Pons (tissue), 1 donor: ENCODE measurements around the gene KIF5C.

Experiments
- DNase-seq: peaks from one replicate; pipeline ENCODE4 v3.0.0-alpha.2; 2016; ENCODE audit warnings: low spot score

The KIF5C gene

DNA sequence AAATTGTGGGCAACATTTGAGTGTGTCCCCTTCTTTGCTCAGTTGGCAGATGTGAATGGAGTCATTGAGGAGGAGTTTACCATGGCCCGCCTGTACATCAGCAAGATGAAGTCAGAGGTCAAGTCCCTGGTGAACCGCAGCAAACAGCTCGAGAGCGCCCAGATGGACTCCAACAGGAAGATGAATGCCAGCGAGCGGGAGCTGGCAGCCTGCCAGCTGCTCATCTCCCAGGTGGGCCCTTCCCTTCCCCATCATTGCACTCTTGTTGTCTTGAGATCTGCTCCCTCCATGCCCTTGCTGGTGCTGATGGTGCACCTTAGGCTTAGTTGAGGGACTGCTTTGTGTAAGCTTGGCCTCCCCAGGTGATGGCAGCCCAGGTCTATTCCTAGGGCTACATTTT lies 115.9 kb downstream of the KIF5C start:
- DNase-seq = no peak

DNA sequence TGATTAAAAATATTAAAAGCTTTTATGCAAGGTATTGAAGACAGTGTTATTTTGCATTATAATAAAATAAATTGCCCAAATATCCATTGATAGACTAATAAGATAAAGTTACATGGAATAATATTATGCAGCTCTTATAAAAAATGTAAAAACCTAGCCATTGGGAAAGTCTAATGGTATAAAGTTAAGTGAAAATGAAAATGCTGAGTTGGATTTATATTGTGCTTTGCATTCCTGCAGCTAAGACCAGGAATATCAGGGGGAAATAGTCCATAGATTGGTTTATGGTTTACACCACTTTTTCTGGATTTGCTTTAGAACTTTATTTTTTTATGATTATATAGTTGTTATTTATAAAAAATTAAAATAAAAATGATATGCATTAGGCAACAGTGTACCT lies 117.4 kb downstream of the KIF5C start:
- DNase-seq = no peak

DNA sequence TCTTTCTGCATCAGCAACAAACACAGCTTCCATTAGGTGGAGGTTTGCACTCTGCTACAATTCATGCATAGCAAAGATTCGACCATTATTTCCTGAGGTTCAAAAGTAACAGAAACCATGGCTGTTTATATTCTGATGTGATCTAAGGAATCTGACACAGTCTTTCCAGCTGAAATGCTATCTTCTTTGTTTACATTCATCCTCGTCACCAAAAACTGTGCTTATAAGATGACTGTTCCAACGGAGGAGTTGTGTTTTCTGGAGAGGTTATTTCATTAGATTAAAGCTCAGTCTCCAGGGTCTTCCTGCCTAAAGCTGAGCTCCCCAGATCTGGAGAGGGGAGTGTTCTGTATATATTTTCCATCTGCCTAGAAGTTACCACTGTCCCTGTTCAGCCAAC lies 118.3 kb downstream of the KIF5C start:
- no peak for DNase-seq

DNA sequence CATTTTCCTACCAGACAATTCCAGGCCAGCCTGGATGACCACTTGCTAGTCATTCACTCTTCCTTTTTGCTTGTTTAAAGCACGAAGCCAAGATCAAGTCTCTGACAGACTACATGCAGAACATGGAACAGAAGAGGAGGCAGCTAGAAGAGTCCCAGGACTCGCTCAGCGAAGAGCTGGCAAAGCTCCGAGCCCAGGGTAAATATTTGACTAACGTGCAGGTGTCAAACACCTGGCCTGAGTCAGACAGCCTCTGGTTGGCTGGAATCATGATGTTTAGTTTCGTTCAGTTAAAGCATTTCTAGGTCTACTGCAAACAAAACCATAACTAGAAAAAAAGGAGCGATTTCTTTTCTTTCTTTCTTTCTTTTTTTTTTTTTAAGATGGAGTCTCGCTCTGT lies 119.3 kb downstream of the KIF5C start:
- DNase-seq = no peak

DNA sequence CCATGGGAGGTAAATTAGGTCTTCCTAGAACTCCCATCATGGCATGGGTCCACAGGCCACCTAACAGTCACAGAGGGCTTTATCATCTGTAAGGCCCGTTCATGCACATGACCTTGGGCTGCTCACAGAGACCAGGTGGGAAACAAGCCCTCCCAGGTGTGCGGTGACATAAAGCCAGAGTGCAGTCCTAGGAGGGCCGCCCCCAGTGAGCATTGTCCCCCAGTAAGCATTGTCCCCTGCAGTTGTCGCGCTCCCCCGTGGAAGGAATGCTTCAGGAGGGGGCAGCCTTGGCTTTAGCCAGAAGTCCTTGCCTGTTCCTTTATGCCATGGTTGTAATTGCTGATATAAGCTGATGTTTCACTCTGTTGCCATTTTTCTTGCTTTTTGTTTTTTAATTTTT lies 121.8 kb downstream of the KIF5C start:
- no peak for DNase-seq

DNA sequence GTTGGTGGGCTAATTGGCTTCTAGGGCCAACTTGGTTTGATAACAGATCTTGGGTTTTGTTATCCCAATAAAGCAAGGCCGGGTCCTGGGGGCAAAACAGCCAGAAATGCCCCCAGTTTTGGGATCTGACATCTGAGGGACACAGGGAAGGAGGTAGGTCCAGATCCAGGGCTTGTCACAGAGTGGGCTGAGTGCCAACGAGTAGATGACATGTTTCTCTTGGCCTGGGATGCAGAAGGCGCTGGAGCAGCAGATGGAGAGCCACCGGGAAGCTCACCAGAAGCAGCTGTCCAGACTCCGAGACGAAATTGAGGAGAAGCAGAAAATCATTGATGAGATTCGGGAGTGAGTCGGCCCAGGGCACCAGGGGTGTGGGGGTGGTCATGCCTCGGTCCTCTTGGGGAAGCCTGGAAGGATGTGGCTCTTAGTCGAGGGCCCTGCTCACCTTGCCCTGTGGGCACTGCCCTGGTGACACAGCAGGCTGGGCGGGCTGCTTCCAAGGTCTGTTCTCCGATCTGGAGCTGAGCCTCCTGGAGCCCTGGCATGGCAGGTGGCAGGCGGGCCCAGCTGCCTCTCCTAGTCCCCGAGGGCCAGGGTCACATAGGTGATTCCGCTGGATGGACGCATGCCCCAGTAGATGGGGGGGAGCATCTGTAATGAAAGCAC lies 123.3 kb downstream of the KIF5C start:
- no peak for DNase-seq

DNA sequence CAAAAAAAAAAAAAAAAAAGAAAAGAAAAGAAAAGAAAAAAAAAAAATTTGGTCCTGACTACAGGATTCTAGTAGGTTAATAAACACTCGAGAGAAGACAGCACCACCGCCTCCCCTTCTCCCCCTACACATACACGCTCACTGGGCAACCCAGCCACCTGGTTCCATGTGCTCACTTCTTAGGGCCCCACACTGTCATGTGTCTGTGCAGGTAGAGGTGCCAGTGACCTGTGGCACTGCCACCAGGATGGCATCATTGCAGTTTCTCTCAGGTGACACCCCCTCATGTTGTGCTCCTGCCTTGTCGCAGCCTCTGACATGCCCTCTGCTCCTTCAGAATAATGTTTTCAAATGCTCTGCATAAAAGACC lies 123.8 kb downstream of the KIF5C start:
- DNase-seq = no peak

DNA sequence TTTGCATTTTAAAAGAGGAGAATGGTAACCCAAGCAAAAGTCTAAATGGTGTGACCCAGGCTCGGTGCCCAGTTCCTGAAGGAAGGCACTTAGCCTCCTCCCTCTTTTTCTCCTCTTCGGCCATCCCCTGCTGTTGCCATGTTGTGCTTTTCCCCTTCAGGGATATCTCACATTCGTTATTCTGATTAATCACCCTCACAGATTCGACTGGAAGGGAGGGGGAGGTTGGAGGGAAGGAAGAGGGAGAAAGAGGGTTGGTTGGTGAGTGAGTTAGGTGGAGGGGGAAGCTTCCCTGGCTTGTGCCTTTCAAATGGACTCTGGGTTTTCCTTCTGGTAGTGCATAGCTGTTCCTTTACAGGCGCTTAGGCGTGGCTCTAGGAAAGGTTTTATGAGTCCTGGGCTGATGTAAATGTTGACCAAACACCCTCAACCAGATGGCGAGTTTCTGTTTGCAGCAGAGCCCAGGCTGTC lies 124.5 kb downstream of the KIF5C start:
- no peak for DNase-seq

DNA sequence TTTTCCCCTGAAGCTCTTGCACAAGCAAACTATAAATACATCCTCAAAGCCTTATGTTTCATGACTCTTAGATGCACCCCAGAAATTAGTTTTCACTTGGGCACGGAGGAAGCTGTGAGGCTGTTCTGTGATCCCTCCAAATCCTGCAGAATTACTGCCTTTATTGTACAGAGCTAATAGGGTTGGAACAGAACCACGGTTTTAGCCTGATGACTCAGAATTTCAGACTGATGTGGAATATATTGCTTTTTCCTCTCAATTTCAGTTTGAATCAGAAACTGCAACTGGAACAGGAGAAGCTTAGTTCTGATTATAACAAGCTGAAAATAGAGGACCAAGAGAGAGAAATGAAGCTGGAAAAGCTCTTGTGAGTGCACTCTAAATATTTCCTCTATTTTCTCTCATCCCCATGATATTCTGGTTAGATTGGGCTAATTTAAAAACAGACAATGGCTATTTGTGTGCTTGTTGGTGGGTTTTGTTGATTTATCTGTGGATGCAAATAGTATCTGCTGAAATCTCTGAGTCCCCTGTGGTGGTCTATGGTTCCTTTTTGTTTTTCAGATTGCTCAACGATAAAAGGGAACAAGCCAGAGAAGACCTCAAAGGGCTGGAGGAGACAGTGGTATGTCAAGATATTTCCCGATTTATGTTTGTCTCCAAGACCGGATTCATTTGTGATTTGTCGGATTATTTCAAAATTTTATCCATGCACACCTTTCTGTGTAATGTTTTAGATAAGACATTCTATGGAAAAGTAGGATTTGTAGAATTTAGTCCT lies 125.3 kb downstream of the KIF5C start:
- no peak for DNase-seq

DNA sequence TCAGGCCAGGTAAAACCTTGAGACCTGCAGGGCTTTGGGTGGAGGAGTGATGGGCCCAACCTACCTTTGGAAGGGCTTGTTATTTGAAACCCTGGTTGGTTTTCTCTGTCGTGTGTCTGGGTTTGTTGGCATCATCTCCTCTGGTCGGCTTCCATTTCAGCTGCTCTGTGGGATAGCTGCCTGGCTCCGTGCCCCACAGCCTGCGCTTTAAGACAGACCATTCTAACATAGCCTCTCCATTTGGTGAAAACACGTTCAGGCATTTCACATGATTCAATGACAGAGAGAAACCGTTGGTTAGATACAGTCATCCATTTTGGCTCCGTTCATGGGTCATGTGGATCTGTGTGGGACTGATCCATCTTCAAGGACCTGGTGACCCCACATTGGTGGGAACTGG lies 126.5 kb downstream of the KIF5C start:
- DNase-seq = no peak

DNA sequence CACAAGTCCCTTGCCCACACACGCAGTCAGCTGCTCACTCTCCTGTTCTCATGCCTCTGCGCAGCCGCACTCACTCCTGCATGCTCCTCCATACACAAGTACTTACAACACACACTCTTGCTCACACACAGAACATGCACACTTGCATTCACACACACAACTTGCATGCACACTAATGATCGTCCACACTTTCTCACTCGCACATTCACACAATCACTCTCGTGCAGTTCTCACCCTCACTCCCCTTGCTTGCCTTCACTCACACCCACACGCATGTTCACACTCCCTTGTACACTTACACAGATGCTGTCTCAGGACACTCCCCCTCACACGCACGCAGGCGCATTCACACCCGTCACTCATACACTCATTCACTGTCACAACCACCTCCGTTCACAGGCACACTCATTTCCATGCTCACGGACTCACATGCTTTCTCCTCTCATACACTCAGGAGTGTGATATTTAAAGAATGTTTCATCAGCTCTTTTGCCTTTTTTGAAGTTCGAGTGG lies 127.4 kb downstream of the KIF5C start:
- no peak for DNase-seq

DNA sequence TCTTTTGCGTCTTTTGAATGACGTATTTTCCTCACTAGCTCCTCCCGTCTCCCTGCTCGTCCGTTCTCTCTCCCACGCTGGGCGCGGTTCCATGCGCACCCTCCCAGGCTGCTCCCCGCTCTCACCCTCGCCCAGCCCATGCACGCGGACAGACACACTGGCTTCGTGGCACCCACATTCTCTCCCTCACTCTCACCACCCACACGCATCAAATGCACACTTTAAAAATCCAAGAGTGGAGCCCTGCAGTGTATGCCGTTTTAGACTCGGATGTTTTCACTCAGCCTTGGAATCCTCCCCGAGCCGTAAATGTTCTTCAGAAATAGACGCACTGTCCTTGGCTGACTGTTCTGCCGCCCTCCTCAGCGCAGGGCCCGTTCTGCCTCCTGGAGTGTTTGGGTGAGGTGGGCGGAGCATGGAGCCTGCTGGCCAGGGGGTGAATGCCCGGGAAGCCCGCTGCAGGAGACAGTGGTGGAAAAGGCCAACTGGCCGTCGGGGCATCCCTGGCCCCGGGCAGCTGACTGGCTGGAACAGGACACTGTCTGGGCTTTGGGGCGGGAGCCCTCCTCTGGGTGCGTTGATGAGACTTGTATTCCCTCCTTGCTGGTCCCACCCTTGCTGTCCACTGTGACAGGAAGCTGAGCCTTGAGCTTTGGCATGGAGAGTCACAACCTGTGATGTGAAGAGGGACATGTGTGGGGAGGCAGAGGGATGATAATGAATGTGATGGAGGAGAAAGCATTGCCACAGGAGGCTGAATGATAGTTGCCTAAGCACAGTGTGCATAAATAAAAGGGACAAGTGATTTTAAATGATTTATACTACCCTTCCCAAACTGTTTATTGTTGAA lies 128.1 kb downstream of the KIF5C start:
- DNase-seq = no peak

DNA sequence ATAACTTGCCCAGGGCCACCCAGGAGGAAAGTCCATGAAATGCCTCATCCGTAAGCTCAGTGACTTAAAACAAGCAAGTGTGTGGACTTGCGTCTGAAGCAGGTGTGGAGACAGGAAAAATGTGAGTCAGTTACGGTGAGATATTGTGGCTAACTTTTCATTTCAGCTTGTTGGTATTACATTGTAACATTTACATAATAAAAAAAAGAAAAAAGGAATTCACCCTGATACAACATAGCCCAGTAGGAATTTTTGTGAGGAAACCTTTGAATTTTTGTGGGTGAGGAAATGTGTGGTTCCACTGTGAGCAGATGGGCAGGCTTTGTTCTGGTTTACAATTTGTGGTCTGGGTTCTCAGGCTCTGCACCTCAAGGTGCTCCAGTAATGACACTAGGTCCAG lies 129.8 kb downstream of the KIF5C start:
- no peak for DNase-seq

DNA sequence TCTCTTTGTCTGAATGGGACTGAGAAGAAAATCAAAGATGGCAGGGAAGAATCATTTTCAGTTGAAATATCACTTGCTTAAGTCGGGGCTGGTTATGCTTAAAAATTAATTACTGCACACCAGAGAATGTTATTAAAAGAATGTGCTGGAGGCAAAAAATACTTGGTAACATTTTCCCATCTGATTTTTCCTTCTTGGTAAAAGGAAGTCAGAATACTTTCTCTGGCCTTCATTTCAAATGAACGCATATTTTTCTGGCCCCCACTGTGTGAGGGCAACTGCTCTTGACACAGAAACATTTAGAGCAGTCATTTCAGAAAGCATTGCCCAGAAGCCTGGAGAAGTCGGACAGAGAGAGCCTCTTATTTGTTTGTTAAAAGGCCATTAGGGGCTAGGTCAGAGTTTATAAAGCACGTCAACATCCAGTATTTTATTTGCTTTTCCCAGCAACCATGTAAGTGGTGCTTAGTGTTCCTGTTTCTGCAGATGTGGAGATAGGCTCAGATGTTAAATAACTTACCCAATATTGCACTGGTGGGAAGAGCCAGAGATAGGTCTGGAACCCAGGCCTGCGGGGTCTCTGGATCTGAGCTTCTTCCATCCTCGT lies 130.5 kb downstream of the KIF5C start:
- DNase-seq = no peak

DNA sequence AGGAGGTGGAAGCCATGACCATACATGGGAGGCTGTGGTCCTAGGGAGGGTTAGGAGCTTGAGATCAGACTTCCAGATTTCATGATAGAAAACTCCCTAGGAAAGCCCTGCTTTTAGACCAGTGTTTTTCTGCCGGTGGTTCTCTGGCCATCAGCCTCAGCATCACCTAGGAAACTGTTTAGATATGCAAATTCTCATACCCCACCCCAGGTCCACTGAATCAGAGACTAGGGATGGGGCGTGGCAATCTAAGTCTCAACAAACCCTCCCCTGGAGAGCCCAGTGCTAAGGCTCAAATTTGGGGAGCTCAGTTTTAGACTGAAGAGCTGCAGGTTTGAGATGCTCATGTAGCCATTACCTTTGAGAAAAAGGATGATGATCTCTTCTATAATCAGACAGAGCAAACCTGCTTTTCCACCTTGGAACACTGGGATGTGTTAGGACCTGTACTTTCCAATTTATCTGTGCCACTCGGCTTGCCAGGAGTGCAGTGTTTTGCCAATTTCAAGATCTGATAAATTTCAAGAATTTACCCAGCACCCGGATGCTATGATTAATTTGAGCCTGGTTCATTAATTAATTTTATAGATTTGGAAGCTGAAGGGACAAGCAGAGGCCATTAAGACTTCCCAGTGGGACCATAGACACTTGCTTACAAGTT lies 132.0 kb downstream of the KIF5C start:
- DNase-seq = no peak

DNA sequence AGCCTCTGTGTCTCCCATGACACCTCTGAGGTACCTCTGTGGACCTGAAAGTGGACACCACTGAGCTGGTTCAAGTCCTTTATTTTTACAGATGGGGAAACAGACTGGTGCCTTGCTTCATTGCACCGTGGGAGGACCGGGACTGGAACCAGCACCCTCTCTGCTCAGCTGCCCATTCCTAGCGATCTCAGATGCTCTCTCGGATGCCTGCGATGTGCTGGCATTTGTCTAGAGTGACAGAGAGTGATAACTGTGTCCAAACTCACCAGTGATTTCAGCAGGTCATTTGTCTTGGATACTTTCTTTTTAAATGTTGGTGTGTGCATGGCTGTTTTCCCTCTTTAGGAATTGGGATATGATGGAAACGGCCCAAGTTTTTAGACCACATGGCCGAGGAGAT lies 133.4 kb downstream of the KIF5C start:
- no peak for DNase-seq

DNA sequence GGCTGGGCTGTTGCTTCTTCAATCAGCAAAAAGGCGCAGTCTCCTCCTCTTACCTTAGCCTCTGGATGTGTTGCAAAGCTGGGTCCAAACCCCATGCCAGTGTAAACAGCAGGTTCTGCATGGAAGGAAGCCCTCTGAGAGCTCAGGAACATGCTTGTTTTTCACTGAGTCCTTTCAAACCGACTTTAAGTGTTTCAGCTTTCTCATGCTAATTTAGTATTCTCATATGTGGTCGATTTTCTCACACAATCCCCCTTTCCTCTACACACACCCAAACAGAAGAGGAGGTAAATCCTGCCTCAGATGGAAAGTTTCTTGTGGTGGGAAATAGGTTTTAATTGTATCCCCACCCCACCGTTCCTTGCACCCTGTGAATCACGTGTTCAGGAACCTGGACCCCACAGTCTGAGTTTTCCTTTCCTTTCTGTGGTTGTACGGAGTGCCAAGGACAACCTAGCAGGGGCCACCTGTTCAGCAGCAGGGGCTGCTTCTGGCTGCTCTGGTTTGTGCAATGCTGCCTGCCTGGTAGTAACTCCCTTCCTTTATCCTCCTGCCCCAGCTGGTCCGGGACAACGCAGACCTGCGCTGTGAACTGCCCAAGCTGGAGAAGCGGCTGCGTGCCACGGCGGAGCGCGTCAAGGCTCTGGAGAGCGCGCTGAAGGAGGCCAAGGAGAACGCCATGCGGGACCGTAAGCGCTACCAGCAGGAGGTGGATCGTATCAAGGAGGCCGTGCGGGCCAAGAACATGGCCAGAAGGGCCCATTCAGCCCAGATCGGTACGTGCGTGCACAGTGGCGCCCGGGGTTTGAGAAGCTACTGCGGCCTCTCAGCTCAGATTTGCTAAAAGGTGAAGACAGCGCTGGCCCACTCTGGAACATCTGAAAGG lies 134.8 kb downstream of the KIF5C start:
- no peak for DNase-seq

DNA sequence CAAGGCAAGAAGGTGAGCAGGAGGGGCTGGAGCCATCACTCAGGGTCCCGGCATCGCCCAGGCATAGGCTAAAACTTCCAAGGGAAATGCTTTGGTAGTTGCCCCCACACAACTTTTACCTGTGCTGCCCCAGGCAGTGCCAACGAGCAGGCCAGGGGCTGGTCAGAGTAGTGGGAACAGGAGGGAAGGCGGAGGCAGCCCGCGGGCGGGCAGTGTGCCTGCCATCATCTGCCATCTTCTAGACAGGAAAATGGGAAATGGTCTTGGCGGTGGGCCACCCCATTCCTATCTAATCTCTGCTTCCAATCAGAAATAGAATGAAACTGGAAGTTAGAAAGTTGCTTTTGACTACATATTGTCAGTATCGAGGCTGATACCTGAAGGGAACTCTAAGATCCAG lies 137.5 kb downstream of the KIF5C start:
- DNase-seq = no peak

DNA sequence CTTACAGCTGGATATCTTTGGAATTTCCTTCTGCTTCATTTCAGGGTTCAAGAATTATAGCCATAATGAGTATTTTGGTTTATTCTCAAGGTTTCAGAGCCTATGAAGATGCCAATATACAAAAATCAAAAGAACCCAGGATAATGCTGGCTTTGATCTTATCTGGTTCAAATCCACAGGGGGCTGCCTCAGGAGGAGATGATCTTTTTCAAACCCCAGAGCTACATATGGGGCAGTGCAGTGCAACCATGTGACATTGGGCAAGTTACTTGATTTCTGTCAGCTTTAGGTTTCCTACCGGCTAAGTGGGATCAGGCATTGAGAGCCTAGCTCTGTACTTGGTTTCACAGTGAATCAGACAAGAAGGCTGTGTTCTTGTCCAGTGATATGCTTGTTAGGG lies 140.5 kb downstream of the KIF5C start:
- no peak for DNase-seq

DNA sequence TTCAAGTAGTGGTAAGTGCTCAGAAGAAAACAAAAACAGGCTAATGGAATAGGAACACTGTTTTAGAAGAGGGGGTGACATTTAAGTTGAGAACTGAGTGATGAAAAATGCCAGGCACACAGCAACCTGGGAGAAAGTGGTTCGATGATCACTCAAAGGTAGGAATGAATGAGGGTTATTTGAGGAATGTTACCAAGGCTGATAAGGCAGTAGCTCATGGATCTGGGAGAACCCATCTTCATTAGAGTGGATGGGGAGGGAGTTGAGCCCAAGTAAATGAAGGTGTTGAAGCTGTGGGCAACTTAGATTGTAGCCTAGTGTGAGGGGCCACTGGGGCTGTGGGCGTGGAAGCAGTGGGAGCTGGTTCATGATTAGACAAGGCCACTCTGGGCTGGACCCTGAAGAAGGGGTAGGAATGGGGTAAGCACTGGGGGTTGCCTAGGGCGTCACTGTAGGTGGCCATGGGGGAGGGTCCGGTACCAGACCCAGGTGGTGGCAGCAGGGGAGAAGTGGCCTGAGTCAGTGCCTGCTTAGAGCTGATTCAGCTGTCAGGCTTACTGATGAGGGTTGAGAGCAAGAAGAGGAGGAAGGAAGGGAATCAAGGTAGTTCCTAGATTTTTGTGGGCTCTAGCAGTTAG lies 141.0 kb downstream of the KIF5C start:
- no peak for DNase-seq
